Measurements from ENCODE around the gene MTA1. TPM values are rescaled to one million over a fixed set of nuclear protein-coding genes. Genes with fewer than 3 reads are reported as not detected.

The MTA1 gene
- total RNA-seq, 4 donors from 2014 or later, result 62.9 to 218 (median 108) TPM

GRCh38 chr14:105482486-105483110, 63.0 kb downstream of the MTA1 start:
- TF ChIP-seq POLR2A (IDR thresholded peaks at IDR 0.05), result no peak
- TF ChIP-seq CTCF (IDR thresholded peaks at IDR 0.05), result no peak
- intact Hi-C loops (cut with DNase I; ENCODE audit: low total_unique reads), result no loop called here
- H3K4me1 ChIP-seq, result peaks cover 0 to 55% of the 10 kb centered on the region in 2 donors
- peaks cover 0 to 5% of the 10 kb centered on the region in 2 donors for H3K27me3 ChIP-seq
- peak overlapping the region; percentile 75 to 90 for H3K27ac ChIP-seq
- no peak overlapping the region for H3K4me3 ChIP-seq
- no peaks in the 10 kb centered on the region for H3K36me3 ChIP-seq
- DNase-seq, result no peak
- no peaks in the 10 kb centered on the region for H3K9me3 ChIP-seq

- intact Hi-C loops (cut with DNase I; ENCODE audit: low total_unique reads), result no loop called here
- Histone ChIP-seq H3K4me3 (no peak overlapping the region), H3K27me3 (peaks cover 0 to 5% of the 10 kb centered on the region in 2 donors), H3K4me1 (peaks cover 0 to 48% of the 10 kb centered on the region in 2 donors), H3K27ac (peak overlapping the region; percentile 75 to 90), H3K9me3 (no peaks in the 10 kb centered on the region), H3K36me3 (no peaks in the 10 kb centered on the region)
- peak in 1 of 2 donors; percentile 42 for DNase-seq
- TF ChIP-seq CTCF (IDR thresholded peaks at IDR 0.05) (no peak), POLR2A (IDR thresholded peaks at IDR 0.05) (no peak)
Observed at GRCh38 chr14:105483300-105484068, 63.9 kb downstream of the MTA1 start.

GRCh38 chr14:105484069-105484996, 64.7 kb downstream of the MTA1 start:
- Histone ChIP-seq H3K4me3 (no peak overlapping the region), H3K4me1 (peaks cover 0 to 51% of the 10 kb centered on the region in 2 donors), H3K9me3 (no peaks in the 10 kb centered on the region), H3K27ac (peak overlapping the region; percentile 47 to 72), H3K27me3 (peaks cover 0 to 5% of the 10 kb centered on the region in 2 donors), H3K36me3 (no peaks in the 10 kb centered on the region)
- TF ChIP-seq POLR2A (IDR thresholded peaks at IDR 0.05), result no peak
- TF ChIP-seq CTCF (IDR thresholded peaks at IDR 0.05), result no peak
- DNase-seq, result peak; percentile 62 to 68
- intact Hi-C loops (cut with DNase I; ENCODE audit: low total_unique reads), result no loop called here

- H3K4me1 ChIP-seq, result peaks cover 0 to 57% of the 10 kb centered on the region in 2 donors
- peaks cover 0 to 5% of the 10 kb centered on the region in 2 donors for H3K27me3 ChIP-seq
- peak overlapping the region; percentile 72 to 78 for H3K27ac ChIP-seq
- H3K9me3 ChIP-seq, result no peaks in the 10 kb centered on the region
- no peaks in the 10 kb centered on the region for H3K36me3 ChIP-seq
- intact Hi-C loops (cut with DNase I; ENCODE audit: low total_unique reads), result no loop called here
- H3K4me3 ChIP-seq, result no peak overlapping the region
- TF ChIP-seq CTCF (IDR thresholded peaks at IDR 0.05) (no peak), POLR2A (IDR thresholded peaks at IDR 0.05) (no peak)
- DNase-seq, result no peak
Observed at GRCh38 chr14:105484997-105485393, 65.4 kb downstream of the MTA1 start.

Data from uterus (tissue), 4 donors.